Measurements from ENCODE around the gene ARHGEF17. TPM values are rescaled to one million over a fixed set of nuclear protein-coding genes. Genes with fewer than 3 reads are reported as not detected.

Gene ARHGEF17
- total and polyA plus RNA-seq, 10 donors: 5.1 to 48.5 (median 29.0) TPM

DNA sequence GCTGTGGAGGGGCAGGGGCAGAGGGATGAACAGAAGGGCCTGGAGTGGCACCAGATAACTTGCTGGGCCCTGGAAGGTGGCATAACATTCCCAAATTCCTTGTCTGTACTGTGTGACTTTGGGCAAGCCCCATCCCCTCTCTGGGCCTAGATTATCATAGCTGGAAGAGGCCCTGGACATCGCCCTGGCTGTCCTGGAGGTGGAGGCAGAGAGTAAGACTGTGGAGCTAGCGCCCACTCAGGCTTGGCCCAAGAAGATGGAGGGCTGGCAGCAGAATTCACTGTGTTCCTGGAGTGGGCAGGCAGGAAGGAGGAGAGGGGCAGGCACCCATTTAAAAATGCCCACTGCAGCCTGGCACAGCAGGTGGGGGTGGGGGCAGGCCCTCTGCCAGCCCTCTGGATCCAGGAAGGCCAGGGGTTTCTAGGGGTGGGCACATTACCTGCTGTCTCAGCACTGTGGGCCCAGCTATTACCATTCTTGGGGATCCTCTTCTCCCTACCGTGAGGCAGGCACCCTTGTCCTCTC, 22.6 kb downstream of the ARHGEF17 start:
- H3K36me3 ChIP-seq: no peaks in the 10 kb centered on the region
- peaks cover 3 to 92% (median 47%) of the 10 kb centered on the region in 6 donors for H3K4me1 ChIP-seq
- no peak overlapping the region for H3K4me3 ChIP-seq
- H3K27me3 ChIP-seq (replicated peaks in 1 of 7): no peaks in the 10 kb centered on the region
- no peaks in the 10 kb centered on the region for H3K9me3 ChIP-seq
- no peak for DNase-seq
- no peak for TF ChIP-seq POLR2AphosphoS5 (IDR thresholded peaks at IDR 0.05)
- TF ChIP-seq, protein P1, sequence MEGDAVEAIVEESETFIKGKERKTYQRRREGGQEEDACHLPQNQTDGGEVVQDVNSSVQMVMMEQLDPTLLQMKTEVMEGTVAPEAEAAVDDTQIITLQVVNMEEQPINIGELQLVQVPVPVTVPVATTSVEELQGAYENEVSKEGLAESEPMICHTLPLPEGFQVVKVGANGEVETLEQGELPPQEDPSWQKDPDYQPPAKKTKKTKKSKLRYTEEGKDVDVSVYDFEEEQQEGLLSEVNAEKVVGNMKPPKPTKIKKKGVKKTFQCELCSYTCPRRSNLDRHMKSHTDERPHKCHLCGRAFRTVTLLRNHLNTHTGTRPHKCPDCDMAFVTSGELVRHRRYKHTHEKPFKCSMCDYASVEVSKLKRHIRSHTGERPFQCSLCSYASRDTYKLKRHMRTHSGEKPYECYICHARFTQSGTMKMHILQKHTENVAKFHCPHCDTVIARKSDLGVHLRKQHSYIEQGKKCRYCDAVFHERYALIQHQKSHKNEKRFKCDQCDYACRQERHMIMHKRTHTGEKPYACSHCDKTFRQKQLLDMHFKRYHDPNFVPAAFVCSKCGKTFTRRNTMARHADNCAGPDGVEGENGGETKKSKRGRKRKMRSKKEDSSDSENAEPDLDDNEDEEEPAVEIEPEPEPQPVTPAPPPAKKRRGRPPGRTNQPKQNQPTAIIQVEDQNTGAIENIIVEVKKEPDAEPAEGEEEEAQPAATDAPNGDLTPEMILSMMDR (IDR thresholded peaks at IDR 0.05 in 8 of 11, conservative IDR thresholded peaks at IDR 0.05 in 3 of 11): peak in 1 of 11 experiments; percentile 35
- 72 to 90% (median 78%) methylated on average over 2 to 3 of the region's 3 CpGs for WGBS, 5 donors
- intact Hi-C loops (cut with DNase I; ENCODE audit: low total_unique reads): no loop called here
- H3K27ac ChIP-seq: peak overlapping the region in 6 of 8 donors; percentile 41 to 65 (median 48)

DNA sequence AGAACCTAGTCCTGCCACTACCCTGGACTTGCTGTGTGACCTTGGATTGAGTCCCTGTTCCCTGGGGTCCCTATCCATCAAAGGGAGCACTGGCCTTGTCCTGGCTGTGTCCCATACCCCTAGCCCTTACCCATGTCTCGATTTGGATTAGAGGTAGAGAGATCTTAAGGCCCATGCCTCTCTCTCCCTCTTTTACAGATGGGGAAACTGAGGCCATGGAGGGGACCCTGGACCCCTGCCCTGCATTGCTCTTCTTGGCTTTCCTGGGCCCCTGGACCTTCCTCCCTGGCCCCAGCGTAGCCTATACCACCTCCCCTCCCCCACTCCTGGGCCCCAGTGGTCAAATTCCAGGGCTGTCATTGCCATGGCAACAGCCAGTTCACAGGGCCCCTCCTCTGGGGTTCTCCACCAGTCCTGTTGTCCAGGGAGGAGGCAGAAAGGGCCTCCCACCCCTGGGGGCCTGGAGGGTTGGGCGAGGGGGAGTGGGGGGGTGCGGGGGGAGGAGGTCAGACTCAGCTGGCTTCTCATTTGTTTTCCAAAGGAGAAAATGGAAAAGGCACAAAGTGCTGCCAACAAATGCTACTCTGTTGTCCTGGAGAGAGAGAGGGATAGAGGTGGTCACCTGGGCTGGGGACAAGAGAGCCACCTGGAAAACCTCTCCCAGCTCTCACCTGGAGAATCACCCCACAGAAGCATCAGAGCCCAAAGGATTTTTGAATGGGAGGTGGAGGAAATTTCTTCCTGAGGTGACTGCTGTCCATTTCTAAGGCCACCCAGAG, 23.3 kb downstream of the ARHGEF17 start:
- WGBS, 5 donors: 52 to 83% (median 75%) methylated on average over 3 to 4 of the region's 4 CpGs
- DNase-seq: no peak
- Histone ChIP-seq H3K9me3 (no peaks in the 10 kb centered on the region), H3K36me3 (no peaks in the 10 kb centered on the region), H3K4me3 (no peak overlapping the region), H3K27ac (peak overlapping the region in 6 of 8 donors; percentile 41 to 65 (median 48)), H3K27me3 (replicated peaks in 1 of 7) (no peaks in the 10 kb centered on the region), H3K4me1 (peaks cover 3 to 92% (median 48%) of the 10 kb centered on the region in 6 donors)
- TF ChIP-seq POLR2A (IDR thresholded peaks at IDR 0.05) (no peak), POLR2AphosphoS5 (IDR thresholded peaks at IDR 0.05) (no peak)
- TF ChIP-seq, protein P1 (IDR thresholded peaks at IDR 0.05 in 8 of 11, conservative IDR thresholded peaks at IDR 0.05 in 3 of 11): no peak
- intact Hi-C loops (cut with DNase I; ENCODE audit: low total_unique reads): no loop called here

DNA sequence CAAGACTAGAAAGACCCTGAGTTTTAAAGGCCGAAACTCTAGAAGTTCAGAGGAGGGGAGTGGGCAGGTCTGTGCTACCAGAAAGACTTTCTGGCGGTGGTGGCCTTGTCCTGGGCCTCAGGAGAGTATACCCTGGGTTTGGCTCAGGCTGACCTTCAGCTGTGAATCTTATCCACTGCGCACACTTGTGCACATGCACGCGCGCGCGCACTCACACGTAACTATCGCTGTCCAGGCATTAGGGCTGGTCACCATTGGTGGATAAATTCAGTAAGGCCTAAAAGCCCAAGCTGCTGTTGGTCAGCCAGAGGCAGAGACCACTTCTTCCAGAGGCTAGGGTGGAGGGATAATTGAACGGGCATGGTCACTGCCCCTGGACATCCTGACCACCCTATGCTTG, 25.1 kb downstream of the ARHGEF17 start:
- intact Hi-C loops (cut with DNase I; ENCODE audit: low total_unique reads): no loop called here
- Histone ChIP-seq H3K4me3 (no peak overlapping the region), H3K36me3 (no peaks in the 10 kb centered on the region), H3K27me3 (replicated peaks in 1 of 7) (no peaks in the 10 kb centered on the region), H3K4me1 (peaks cover 3 to 75% (median 40%) of the 10 kb centered on the region in 6 donors), H3K9me3 (no peaks in the 10 kb centered on the region), H3K27ac (peak overlapping the region in 5 of 8 donors; percentile 16 to 63 (median 41))
- TF ChIP-seq POLR2AphosphoS5 (IDR thresholded peaks at IDR 0.05): no peak
- TF ChIP-seq, protein P1 (IDR thresholded peaks at IDR 0.05 in 8 of 11, conservative IDR thresholded peaks at IDR 0.05 in 3 of 11): no peak
- TF ChIP-seq POLR2A (IDR thresholded peaks at IDR 0.05): no peak
- DNase-seq: no peak
- WGBS, 5 donors: 86 to 92% (median 89%) methylated on average over 11 of the region's 11 CpGs

All from spleen (tissue), 11 donors.